ENCODE measurements around the gene SLBP. TPM values are rescaled to one million over a fixed set of nuclear protein-coding genes. Genes with fewer than 3 reads are reported as not detected.
A peak's percentile ranks its signal among the peaks of the same experiment; 100 is the strongest.

SLBP gene
- total and polyA plus RNA-seq, 2 donors (not counting 1 experiment from before 2014, with no cell fraction given) = 49.7 to 108 TPM

DNA sequence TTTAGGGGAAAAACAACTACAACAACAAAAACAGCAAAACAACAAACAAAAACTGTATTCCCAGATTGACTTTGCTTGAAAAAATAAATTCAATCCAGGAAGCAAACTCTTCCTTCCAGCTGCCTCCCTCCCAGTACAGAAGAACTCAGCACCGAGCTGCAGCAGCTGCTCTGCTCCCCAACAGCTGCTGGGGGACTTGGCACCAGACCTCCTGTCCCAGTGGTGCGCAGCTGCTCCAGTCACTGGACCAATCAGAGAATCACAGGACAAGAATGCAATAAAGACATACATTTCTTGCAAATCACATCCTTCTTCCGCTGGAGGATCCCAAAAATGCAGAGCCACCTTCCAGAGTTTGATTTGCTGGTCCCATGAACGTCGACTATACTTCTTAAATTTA is 16.2 kb downstream of the SLBP start:
- H3K9ac ChIP-seq (ENCODE audit: insufficient read depth, low read length) = no peak overlapping the region
- no peaks in the 10 kb centered on the region for H3K27me3 ChIP-seq (ENCODE audit: control insufficient read depth, insufficient read depth, low read length)
- TF ChIP-seq, protein P1, sequence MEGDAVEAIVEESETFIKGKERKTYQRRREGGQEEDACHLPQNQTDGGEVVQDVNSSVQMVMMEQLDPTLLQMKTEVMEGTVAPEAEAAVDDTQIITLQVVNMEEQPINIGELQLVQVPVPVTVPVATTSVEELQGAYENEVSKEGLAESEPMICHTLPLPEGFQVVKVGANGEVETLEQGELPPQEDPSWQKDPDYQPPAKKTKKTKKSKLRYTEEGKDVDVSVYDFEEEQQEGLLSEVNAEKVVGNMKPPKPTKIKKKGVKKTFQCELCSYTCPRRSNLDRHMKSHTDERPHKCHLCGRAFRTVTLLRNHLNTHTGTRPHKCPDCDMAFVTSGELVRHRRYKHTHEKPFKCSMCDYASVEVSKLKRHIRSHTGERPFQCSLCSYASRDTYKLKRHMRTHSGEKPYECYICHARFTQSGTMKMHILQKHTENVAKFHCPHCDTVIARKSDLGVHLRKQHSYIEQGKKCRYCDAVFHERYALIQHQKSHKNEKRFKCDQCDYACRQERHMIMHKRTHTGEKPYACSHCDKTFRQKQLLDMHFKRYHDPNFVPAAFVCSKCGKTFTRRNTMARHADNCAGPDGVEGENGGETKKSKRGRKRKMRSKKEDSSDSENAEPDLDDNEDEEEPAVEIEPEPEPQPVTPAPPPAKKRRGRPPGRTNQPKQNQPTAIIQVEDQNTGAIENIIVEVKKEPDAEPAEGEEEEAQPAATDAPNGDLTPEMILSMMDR (conservative IDR thresholded peaks at IDR 0.05 in 1 of 2, IDR thresholded peaks at IDR 0.05 in 1 of 2; ENCODE audit: low read depth in 1 of 2, low read length in 2 of 2) = no peak
- TF ChIP-seq EZH2 (IDR thresholded peaks at IDR 0.05; ENCODE audit: low read length, missing control alignments) = no peak
- H3K27ac ChIP-seq (ENCODE audit: insufficient read depth, low read length) = no peak overlapping the region
- no peak overlapping the region for H2AFZ ChIP-seq (ENCODE audit: low read length)
- H3K4me3 ChIP-seq (replicated peaks in 1 of 4; ENCODE audit: control extremely low read depth in 1 of 4, insufficient read depth in 1 of 4, low read depth in 3 of 4, low read length in 4 of 4) = no peak overlapping the region
- H3K36me3 ChIP-seq (ENCODE audit: control insufficient read depth, insufficient read depth, low read length) = peaks cover 24% of the 10 kb centered on the region
- H3K79me2 ChIP-seq (ENCODE audit: control insufficient read depth, insufficient read depth, low read length) = peaks cover 6% of the 10 kb centered on the region
- H3K9me3 ChIP-seq (ENCODE audit: control insufficient read depth, insufficient read depth, low read depth, low read length) = no peaks in the 10 kb centered on the region
- DNase-seq (ENCODE audit: low read depth in 2 of 2) = no peak
- no peaks in the 10 kb centered on the region for H3K4me1 ChIP-seq (ENCODE audit: control insufficient read depth, extremely low read depth, insufficient read depth, low read length)
- no peak overlapping the region for H3K4me2 ChIP-seq (ENCODE audit: extremely low read depth, insufficient read depth, low read length)
- H4K20me1 ChIP-seq (ENCODE audit: control insufficient read depth, extremely low read depth, insufficient read depth, low read length) = no peaks in the 10 kb centered on the region

DNA sequence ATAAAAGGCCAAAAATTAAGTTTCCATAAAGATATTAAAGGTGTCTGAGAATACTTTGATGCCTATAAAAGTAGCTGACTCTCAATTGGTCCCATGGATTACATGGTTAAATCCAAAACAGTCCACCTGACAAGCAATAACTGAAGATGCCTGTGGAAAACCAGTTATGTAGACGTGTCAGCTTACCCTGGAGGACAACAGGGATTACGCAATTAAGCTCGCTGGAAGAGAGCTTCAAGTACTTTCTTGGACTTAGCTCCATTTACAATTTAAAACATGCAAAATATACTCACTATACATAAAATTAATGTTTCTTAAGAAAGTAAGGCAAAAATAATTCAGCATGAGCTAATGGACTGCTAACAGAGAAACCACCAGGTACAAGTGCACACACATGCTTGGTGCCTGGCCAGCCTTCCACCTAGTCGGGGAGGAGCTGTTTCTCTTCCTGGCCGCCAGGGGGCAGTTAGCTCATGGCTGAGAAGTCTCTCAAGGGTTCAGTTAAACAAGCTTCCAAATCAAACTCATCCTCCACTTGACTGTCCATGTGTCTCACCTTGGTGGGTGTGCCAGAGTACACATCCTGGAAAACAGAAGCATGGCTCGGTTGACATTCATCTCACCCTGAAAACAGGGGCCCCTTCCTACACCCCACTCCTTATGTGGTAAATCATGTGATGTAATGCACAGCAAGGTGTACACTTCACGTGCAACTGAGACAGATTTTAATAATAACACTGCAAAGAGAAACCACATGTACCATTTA is 18.8 kb downstream of the SLBP start:
- no peak overlapping the region for H3K4me2 ChIP-seq (ENCODE audit: extremely low read depth, insufficient read depth, low read length)
- H3K27me3 ChIP-seq (ENCODE audit: control insufficient read depth, insufficient read depth, low read length) = no peaks in the 10 kb centered on the region
- no peak overlapping the region for H3K9ac ChIP-seq (ENCODE audit: insufficient read depth, low read length)
- no peaks in the 10 kb centered on the region for H3K79me2 ChIP-seq (ENCODE audit: control insufficient read depth, insufficient read depth, low read length)
- peaks cover 25% of the 10 kb centered on the region for H3K36me3 ChIP-seq (ENCODE audit: control insufficient read depth, insufficient read depth, low read length)
- peak; percentile 67 to 81 for DNase-seq (ENCODE audit: low read depth in 2 of 2)
- no peak overlapping the region for H3K4me3 ChIP-seq (replicated peaks in 1 of 4; ENCODE audit: control extremely low read depth in 1 of 4, insufficient read depth in 1 of 4, low read depth in 3 of 4, low read length in 4 of 4)
- no peaks in the 10 kb centered on the region for H3K9me3 ChIP-seq (ENCODE audit: control insufficient read depth, insufficient read depth, low read depth, low read length)
- H2AFZ ChIP-seq (ENCODE audit: low read length) = no peak overlapping the region
- H3K27ac ChIP-seq (ENCODE audit: insufficient read depth, low read length) = no peak overlapping the region
- H4K20me1 ChIP-seq (ENCODE audit: control insufficient read depth, extremely low read depth, insufficient read depth, low read length) = no peaks in the 10 kb centered on the region
- H3K4me1 ChIP-seq (ENCODE audit: control insufficient read depth, extremely low read depth, insufficient read depth, low read length) = no peaks in the 10 kb centered on the region
- TF ChIP-seq, protein P1 (conservative IDR thresholded peaks at IDR 0.05 in 1 of 2, IDR thresholded peaks at IDR 0.05 in 1 of 2; ENCODE audit: low read depth in 1 of 2, low read length in 2 of 2) = peak; percentile 92 to 98
- TF ChIP-seq EZH2 (IDR thresholded peaks at IDR 0.05; ENCODE audit: low read length, missing control alignments) = no peak

DNA sequence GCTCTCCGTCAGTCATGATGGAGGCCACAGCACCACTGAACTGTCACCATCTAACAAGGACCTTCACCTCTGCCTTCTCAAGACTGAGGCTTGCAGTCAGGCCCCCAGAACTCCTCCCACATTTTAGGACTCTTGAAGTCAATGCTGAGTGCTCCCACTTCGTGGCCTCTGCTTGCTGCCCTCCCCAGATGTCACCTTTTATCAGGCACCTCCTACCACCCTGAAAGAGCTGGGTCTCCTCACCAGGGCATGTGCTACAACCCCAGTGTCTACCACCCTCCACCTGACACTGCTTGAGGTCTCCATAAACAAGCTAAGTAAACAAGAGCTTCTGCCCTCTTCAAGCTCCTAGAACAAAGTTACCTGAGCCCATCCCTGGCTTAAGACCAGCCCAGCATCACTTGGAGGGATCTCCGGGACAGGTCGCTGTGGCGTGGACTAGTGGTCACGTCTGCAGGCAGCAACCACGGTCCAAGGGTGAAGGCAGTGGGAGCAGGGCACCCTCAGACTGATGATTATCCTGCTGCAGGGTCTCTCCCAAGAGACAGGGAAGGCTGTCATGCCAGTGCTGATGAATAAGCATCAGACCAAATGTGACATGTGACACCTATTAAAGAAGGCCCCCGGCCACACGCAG is 20.3 kb downstream of the SLBP start:
- DNase-seq (ENCODE audit: low read depth in 2 of 2) = no peak
- Histone ChIP-seq H3K36me3 (ENCODE audit: control insufficient read depth, insufficient read depth, low read length) (peaks cover 22% of the 10 kb centered on the region), H2AFZ (ENCODE audit: low read length) (no peak overlapping the region), H3K27me3 (ENCODE audit: control insufficient read depth, insufficient read depth, low read length) (no peaks in the 10 kb centered on the region), H3K9ac (ENCODE audit: insufficient read depth, low read length) (no peak overlapping the region), H3K27ac (ENCODE audit: insufficient read depth, low read length) (no peak overlapping the region), H3K4me3 (replicated peaks in 1 of 4; ENCODE audit: control extremely low read depth in 1 of 4, insufficient read depth in 1 of 4, low read depth in 3 of 4, low read length in 4 of 4) (no peak overlapping the region), H3K9me3 (ENCODE audit: control insufficient read depth, insufficient read depth, low read depth, low read length) (no peaks in the 10 kb centered on the region), H4K20me1 (ENCODE audit: control insufficient read depth, extremely low read depth, insufficient read depth, low read length) (no peaks in the 10 kb centered on the region), H3K4me1 (ENCODE audit: control insufficient read depth, extremely low read depth, insufficient read depth, low read length) (no peaks in the 10 kb centered on the region), H3K4me2 (ENCODE audit: extremely low read depth, insufficient read depth, low read length) (no peak overlapping the region), H3K79me2 (ENCODE audit: control insufficient read depth, insufficient read depth, low read length) (no peaks in the 10 kb centered on the region)
- TF ChIP-seq, protein P1 (conservative IDR thresholded peaks at IDR 0.05 in 1 of 2, IDR thresholded peaks at IDR 0.05 in 1 of 2; ENCODE audit: low read depth in 1 of 2, low read length in 2 of 2) = no peak
- TF ChIP-seq EZH2 (IDR thresholded peaks at IDR 0.05; ENCODE audit: low read length, missing control alignments) = no peak

Data from fibroblast of lung (primary cell).